ENCODE measurements around the gene FEZ2. TPM values are rescaled to one million over a fixed set of nuclear protein-coding genes. Genes with fewer than 3 reads are reported as not detected.

The FEZ2 gene
- total RNA-seq, 1 experiment from 2014 or later: 52.6 TPM

DNA sequence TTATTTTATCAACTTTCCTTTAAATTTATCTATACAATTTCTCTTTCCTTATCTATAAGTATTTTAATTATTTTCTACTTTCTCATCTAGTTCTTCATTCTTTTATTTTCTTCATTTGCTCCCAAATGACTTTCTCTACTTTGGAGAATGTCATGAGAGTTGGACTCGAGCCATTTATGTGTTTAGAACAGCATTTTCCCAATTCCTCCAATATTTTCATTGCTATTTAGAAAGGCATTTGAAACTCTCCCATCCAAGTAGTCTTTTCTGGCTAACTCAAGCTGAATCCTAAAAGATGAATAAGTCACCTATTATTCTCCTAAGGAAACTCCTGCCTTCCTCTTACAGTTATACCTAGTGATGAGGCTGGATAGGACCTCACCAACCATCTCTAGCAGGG is 15.8 kb upstream of the FEZ2 start:
- DNase-seq: no peak

GRCh38 chr2:36611316-36611990 is 13.5 kb upstream of the FEZ2 start:
- no peak for TF ChIP-seq EZH2phosphoT487 (IDR thresholded peaks at IDR 0.05; ENCODE audit: borderline replicate concordance, low read length)
- TF ChIP-seq EZH2 (IDR thresholded peaks at IDR 0.05; ENCODE audit: low read length, unreplicated experiment): no peak
- TF ChIP-seq, protein P1, sequence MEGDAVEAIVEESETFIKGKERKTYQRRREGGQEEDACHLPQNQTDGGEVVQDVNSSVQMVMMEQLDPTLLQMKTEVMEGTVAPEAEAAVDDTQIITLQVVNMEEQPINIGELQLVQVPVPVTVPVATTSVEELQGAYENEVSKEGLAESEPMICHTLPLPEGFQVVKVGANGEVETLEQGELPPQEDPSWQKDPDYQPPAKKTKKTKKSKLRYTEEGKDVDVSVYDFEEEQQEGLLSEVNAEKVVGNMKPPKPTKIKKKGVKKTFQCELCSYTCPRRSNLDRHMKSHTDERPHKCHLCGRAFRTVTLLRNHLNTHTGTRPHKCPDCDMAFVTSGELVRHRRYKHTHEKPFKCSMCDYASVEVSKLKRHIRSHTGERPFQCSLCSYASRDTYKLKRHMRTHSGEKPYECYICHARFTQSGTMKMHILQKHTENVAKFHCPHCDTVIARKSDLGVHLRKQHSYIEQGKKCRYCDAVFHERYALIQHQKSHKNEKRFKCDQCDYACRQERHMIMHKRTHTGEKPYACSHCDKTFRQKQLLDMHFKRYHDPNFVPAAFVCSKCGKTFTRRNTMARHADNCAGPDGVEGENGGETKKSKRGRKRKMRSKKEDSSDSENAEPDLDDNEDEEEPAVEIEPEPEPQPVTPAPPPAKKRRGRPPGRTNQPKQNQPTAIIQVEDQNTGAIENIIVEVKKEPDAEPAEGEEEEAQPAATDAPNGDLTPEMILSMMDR (conservative IDR thresholded peaks at IDR 0.05; ENCODE audit: low read depth, low read length): no peak
- no peaks in the 10 kb centered on the region for H4K20me1 ChIP-seq (ENCODE audit: low read length)
- no peak overlapping the region for H3K4me3 ChIP-seq (ENCODE audit: low read length)
- no peak overlapping the region for H2AFZ ChIP-seq (ENCODE audit: low read length)
- no peaks in the 10 kb centered on the region for H3K36me3 ChIP-seq (ENCODE audit: low read depth, low read length)
- ATAC-seq: no peak
- CTCF ChIA-PET: no interaction called here
- no peak overlapping the region for H3K27ac ChIP-seq (ENCODE audit: low read length)
- POLR2A ChIA-PET (ENCODE audit: unreplicated experiment): no interaction called here
- no peak overlapping the region for H3K4me2 ChIP-seq (ENCODE audit: low read length)
- H3K27me3 ChIP-seq (ENCODE audit: low read length): no peaks in the 10 kb centered on the region
- no peaks in the 10 kb centered on the region for H3K9me3 ChIP-seq (ENCODE audit: low read length)
- DNase-seq: no peak
- H3F3A ChIP-seq (ENCODE audit: low read length, unreplicated experiment): no peaks in the 10 kb centered on the region
- BruUV-seq (replicated peaks): no TSS peak
- intact Hi-C loops (cut with micrococcal nuclease): no loop called here
- H3K9me2 ChIP-seq (replicated peaks; ENCODE audit: low read length): no peaks in the 10 kb centered on the region
- H3K9ac ChIP-seq (ENCODE audit: low read length): no peak overlapping the region
- H3K79me2 ChIP-seq (ENCODE audit: low read length): no peaks in the 10 kb centered on the region
- H3K4me1 ChIP-seq (ENCODE audit: insufficient read depth, low read length): no peaks in the 10 kb centered on the region

More for the DNA sequence above, 15.8 kb upstream of the FEZ2 start:
- ChIA-PET CTCF (no interaction called here), POLR2A (ENCODE audit: unreplicated experiment) (no interaction called here)
- H3F3A ChIP-seq (ENCODE audit: low read length, unreplicated experiment): no peaks in the 10 kb centered on the region
- H3K4me3 ChIP-seq (ENCODE audit: low read length): no peak overlapping the region
- no peak overlapping the region for H3K4me2 ChIP-seq (ENCODE audit: low read length)
- H3K79me2 ChIP-seq (ENCODE audit: low read length): no peaks in the 10 kb centered on the region
- ATAC-seq: no peak
- H3K36me3 ChIP-seq (ENCODE audit: low read depth, low read length): no peaks in the 10 kb centered on the region
- H2AFZ ChIP-seq (ENCODE audit: low read length): no peak overlapping the region
- no peak for TF ChIP-seq EZH2 (IDR thresholded peaks at IDR 0.05; ENCODE audit: low read length, unreplicated experiment)
- TF ChIP-seq, protein P1 (conservative IDR thresholded peaks at IDR 0.05; ENCODE audit: low read depth, low read length): no peak
- no peak for TF ChIP-seq EZH2phosphoT487 (IDR thresholded peaks at IDR 0.05; ENCODE audit: borderline replicate concordance, low read length)
- no peak overlapping the region for H3K27ac ChIP-seq (ENCODE audit: low read length)
- H4K20me1 ChIP-seq (ENCODE audit: low read length): no peaks in the 10 kb centered on the region
- no peak overlapping the region for H3K9ac ChIP-seq (ENCODE audit: low read length)
- H3K27me3 ChIP-seq (ENCODE audit: low read length): no peaks in the 10 kb centered on the region
- BruUV-seq (replicated peaks): no TSS peak
- intact Hi-C loops (cut with micrococcal nuclease): no loop called here
- no peaks in the 10 kb centered on the region for H3K9me3 ChIP-seq (ENCODE audit: low read length)
- H3K4me1 ChIP-seq (ENCODE audit: insufficient read depth, low read length): no peaks in the 10 kb centered on the region
- H3K9me2 ChIP-seq (replicated peaks; ENCODE audit: low read length): no peaks in the 10 kb centered on the region

GRCh38 chr2:36609507-36609906 is 11.5 kb upstream of the FEZ2 start:
- Histone ChIP-seq H3K36me3 (ENCODE audit: low read depth, low read length) (no peaks in the 10 kb centered on the region), H2AFZ (ENCODE audit: low read length) (no peak overlapping the region), H3K9me3 (ENCODE audit: low read length) (no peaks in the 10 kb centered on the region), H3K9me2 (replicated peaks; ENCODE audit: low read length) (no peaks in the 10 kb centered on the region), H4K20me1 (ENCODE audit: low read length) (no peaks in the 10 kb centered on the region), H3K79me2 (ENCODE audit: low read length) (no peaks in the 10 kb centered on the region), H3K27me3 (ENCODE audit: low read length) (no peaks in the 10 kb centered on the region), H3K9ac (ENCODE audit: low read length) (no peak overlapping the region), H3F3A (ENCODE audit: low read length, unreplicated experiment) (no peaks in the 10 kb centered on the region), H3K4me2 (ENCODE audit: low read length) (no peak overlapping the region), H3K4me1 (ENCODE audit: insufficient read depth, low read length) (no peaks in the 10 kb centered on the region), H3K27ac (ENCODE audit: low read length) (no peak overlapping the region), H3K4me3 (ENCODE audit: low read length) (no peak overlapping the region)
- CTCF ChIA-PET: no interaction called here
- no TSS peak for BruUV-seq (replicated peaks)
- TF ChIP-seq, protein P1 (conservative IDR thresholded peaks at IDR 0.05; ENCODE audit: low read depth, low read length): no peak
- no peak for TF ChIP-seq EZH2 (IDR thresholded peaks at IDR 0.05; ENCODE audit: low read length, unreplicated experiment)
- no peak for TF ChIP-seq EZH2phosphoT487 (IDR thresholded peaks at IDR 0.05; ENCODE audit: borderline replicate concordance, low read length)
- intact Hi-C loops (cut with micrococcal nuclease): no loop called here
- no peak for DNase-seq
- no peak for ATAC-seq
- POLR2A ChIA-PET (ENCODE audit: unreplicated experiment): interaction anchor here (0.6 kb wide), 1 partner anchor 41 kb away, joined by 3 read pairs; no protein-coding TSS in a partner anchor
